C4-2B (cell line): Measurements from ENCODE around the gene ZNF618.

Experiments used
- ZFX ChIP-seq: fragments of 450-650 bp; IDR thresholded peaks from 2 replicates; pipeline ENCODE4 v1.6.1; 2017
- TF ChIP-seq, protein P1 (sequence below): fragments of 450-650 bp; conservative IDR thresholded peaks from 2 replicates; pipeline ENCODE4 v1.5.1; 2017; ENCODE audit warnings: mild to moderate bottlenecking

- TF ChIP-seq, protein P1, sequence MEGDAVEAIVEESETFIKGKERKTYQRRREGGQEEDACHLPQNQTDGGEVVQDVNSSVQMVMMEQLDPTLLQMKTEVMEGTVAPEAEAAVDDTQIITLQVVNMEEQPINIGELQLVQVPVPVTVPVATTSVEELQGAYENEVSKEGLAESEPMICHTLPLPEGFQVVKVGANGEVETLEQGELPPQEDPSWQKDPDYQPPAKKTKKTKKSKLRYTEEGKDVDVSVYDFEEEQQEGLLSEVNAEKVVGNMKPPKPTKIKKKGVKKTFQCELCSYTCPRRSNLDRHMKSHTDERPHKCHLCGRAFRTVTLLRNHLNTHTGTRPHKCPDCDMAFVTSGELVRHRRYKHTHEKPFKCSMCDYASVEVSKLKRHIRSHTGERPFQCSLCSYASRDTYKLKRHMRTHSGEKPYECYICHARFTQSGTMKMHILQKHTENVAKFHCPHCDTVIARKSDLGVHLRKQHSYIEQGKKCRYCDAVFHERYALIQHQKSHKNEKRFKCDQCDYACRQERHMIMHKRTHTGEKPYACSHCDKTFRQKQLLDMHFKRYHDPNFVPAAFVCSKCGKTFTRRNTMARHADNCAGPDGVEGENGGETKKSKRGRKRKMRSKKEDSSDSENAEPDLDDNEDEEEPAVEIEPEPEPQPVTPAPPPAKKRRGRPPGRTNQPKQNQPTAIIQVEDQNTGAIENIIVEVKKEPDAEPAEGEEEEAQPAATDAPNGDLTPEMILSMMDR = no peak
- no peak for TF ChIP-seq ZFX
These were observed 127.2 kb downstream of the ZNF618 start for GRCh38 chr9:114003351-114003750.
